ENCODE measurements around the gene RFX1. TPM values are rescaled to one million over a fixed set of nuclear protein-coding genes. Genes with fewer than 3 reads are reported as not detected.
"Not testable (repeated sequence)": the region's sequence is repeated elsewhere in the genome, so short reads cannot be mapped to it uniquely, and the experiment has no call there.

Gene RFX1
- polyA plus RNA-seq, 4 donors, result 3.8 to 16.6 (median 5.5) TPM

- Histone ChIP-seq H3K27ac (ENCODE audit: low read depth in 1 of 3, low read length in 2 of 3) (no peak overlapping the region), H3K9me3 (ENCODE audit: control insufficient read depth in 2 of 2, insufficient read depth in 1 of 2, low read depth in 1 of 2, low read length in 1 of 2) (no peaks in the 10 kb centered on the region), H3K4me1 (ENCODE audit: control insufficient read depth in 3 of 3, insufficient read depth in 2 of 3, low read depth in 1 of 3, low read length in 2 of 3) (peaks cover 0 to 4% (median 0%) of the 10 kb centered on the region in 3 donors), H3K4me3 (ENCODE audit: low read depth in 1 of 3, low read length in 3 of 3) (no peak overlapping the region), H3K27me3 (ENCODE audit: control insufficient read depth in 3 of 3, insufficient read depth in 3 of 3, low read length in 3 of 3) (peaks cover 0 to 4% (median 0%) of the 10 kb centered on the region in 3 donors), H3K36me3 (ENCODE audit: control insufficient read depth in 3 of 3, insufficient read depth in 2 of 3, low read depth in 1 of 3, low read length in 3 of 3) (no peaks in the 10 kb centered on the region)
- 96 to 98% (median 97%) methylated on average over 2 of the region's 2 CpGs for WGBS, 3 donors
- FAIRE-seq, result no peak
- DNase-seq, result no peak
These were observed 27.8 kb upstream of the RFX1 start for GRCh38 chr19:14033946-14034345.

- FAIRE-seq (no peak), DNase-seq (peak; percentile 59 to 84)
- Histone ChIP-seq H3K9me3 (ENCODE audit: control insufficient read depth in 2 of 2, insufficient read depth in 1 of 2, low read depth in 1 of 2, low read length in 1 of 2) (no peaks in the 10 kb centered on the region), H3K27ac (ENCODE audit: low read depth in 1 of 3, low read length in 2 of 3) (peak within 1 kb of the TSS; percentile 18 to 88 (median 78)), H3K4me3 (ENCODE audit: low read depth in 1 of 3, low read length in 3 of 3) (peak within 1 kb of the TSS; percentile 65 to 69 (median 67)), H3K27me3 (ENCODE audit: control insufficient read depth in 3 of 3, insufficient read depth in 3 of 3, low read length in 3 of 3) (peaks cover 0 to 13% (median 0%) of the 10 kb centered on the region in 3 donors), H3K36me3 (ENCODE audit: control insufficient read depth in 3 of 3, insufficient read depth in 2 of 3, low read depth in 1 of 3, low read length in 3 of 3) (no peaks in the 10 kb centered on the region), H3K4me1 (ENCODE audit: control insufficient read depth in 3 of 3, insufficient read depth in 2 of 3, low read depth in 1 of 3, low read length in 2 of 3) (peaks cover 0 to 4% (median 0%) of the 10 kb centered on the region in 3 donors)
- WGBS, 3 donors, result 0 to 1% (median 1%) methylated on average over 46 to 63 of the region's 63 CpGs
These were observed 25.8 kb upstream of the RFX1 start, which contains the start of gene IL27RA for GRCh38 chr19:14031719-14032480. IL27RA (plus strand) TSS chr19:14031762; CDS start chr19:14031873, 111 bp downstream.

- peak overlapping the region; percentile 65 to 69 (median 67) for H3K4me3 ChIP-seq (ENCODE audit: low read depth in 1 of 3, low read length in 3 of 3)
- H3K36me3 ChIP-seq (ENCODE audit: control insufficient read depth in 3 of 3, insufficient read depth in 2 of 3, low read depth in 1 of 3, low read length in 3 of 3), result no peaks in the 10 kb centered on the region
- DNase-seq (no peak), FAIRE-seq (no peak)
- H3K4me1 ChIP-seq (ENCODE audit: control insufficient read depth in 3 of 3, insufficient read depth in 2 of 3, low read depth in 1 of 3, low read length in 2 of 3), result peaks cover 0 to 4% (median 0%) of the 10 kb centered on the region in 3 donors
- H3K27me3 ChIP-seq (ENCODE audit: control insufficient read depth in 3 of 3, insufficient read depth in 3 of 3, low read length in 3 of 3), result peaks cover 0 to 13% (median 0%) of the 10 kb centered on the region in 3 donors
- no peaks in the 10 kb centered on the region for H3K9me3 ChIP-seq (ENCODE audit: control insufficient read depth in 2 of 2, insufficient read depth in 1 of 2, low read depth in 1 of 2, low read length in 1 of 2)
- WGBS, 3 donors, result 21 to 29% (median 21%) methylated on average over 14 to 20 of the region's 20 CpGs
- peak overlapping the region in 1 of 3 donors; percentile 78 for H3K27ac ChIP-seq (ENCODE audit: low read depth in 1 of 3, low read length in 2 of 3)
These were observed 25.0 kb upstream of the RFX1 start for GRCh38 chr19:14030997-14031718.

GRCh38 chr19:14028901-14029300, 22.8 kb upstream of the RFX1 start:
- H3K4me3 ChIP-seq (ENCODE audit: low read depth in 1 of 3, low read length in 3 of 3), result no peak overlapping the region
- H3K9me3 ChIP-seq (ENCODE audit: control insufficient read depth in 2 of 2, insufficient read depth in 1 of 2, low read depth in 1 of 2, low read length in 1 of 2), result no peaks in the 10 kb centered on the region
- no peaks in the 10 kb centered on the region for H3K36me3 ChIP-seq (ENCODE audit: control insufficient read depth in 3 of 3, insufficient read depth in 2 of 3, low read depth in 1 of 3, low read length in 3 of 3)
- peaks cover 0 to 6% (median 0%) of the 10 kb centered on the region in 3 donors for H3K4me1 ChIP-seq (ENCODE audit: control insufficient read depth in 3 of 3, insufficient read depth in 2 of 3, low read depth in 1 of 3, low read length in 2 of 3)
- no peak for FAIRE-seq
- 56 to 71% (median 58%) methylated on average over 4 of the region's 4 CpGs for WGBS, 3 donors
- H3K27me3 ChIP-seq (ENCODE audit: control insufficient read depth in 3 of 3, insufficient read depth in 3 of 3, low read length in 3 of 3), result peaks cover 0 to 13% (median 0%) of the 10 kb centered on the region in 3 donors
- no peak overlapping the region for H3K27ac ChIP-seq (ENCODE audit: low read depth in 1 of 3, low read length in 2 of 3)
- no peak for DNase-seq

- WGBS, 3 donors, result 71 to 77% (median 76%) methylated on average over 24 of the region's 24 CpGs
- Histone ChIP-seq H3K27ac (ENCODE audit: low read depth in 1 of 3, low read length in 2 of 3) (no peak within 1 kb of the TSS), H3K4me3 (ENCODE audit: low read depth in 1 of 3, low read length in 3 of 3) (no peak within 1 kb of the TSS), H3K27me3 (ENCODE audit: control insufficient read depth in 3 of 3, insufficient read depth in 3 of 3, low read length in 3 of 3) (peaks cover 0 to 13% (median 0%) of the 10 kb centered on the region in 3 donors), H3K9me3 (ENCODE audit: control insufficient read depth in 2 of 2, insufficient read depth in 1 of 2, low read depth in 1 of 2, low read length in 1 of 2) (no peaks in the 10 kb centered on the region), H3K4me1 (ENCODE audit: control insufficient read depth in 3 of 3, insufficient read depth in 2 of 3, low read depth in 1 of 3, low read length in 2 of 3) (peaks cover 0 to 10% (median 0%) of the 10 kb centered on the region in 3 donors), H3K36me3 (ENCODE audit: control insufficient read depth in 3 of 3, insufficient read depth in 2 of 3, low read depth in 1 of 3, low read length in 3 of 3) (no peaks in the 10 kb centered on the region)
- DNase-seq (no peak), FAIRE-seq (no peak)
These were observed 21.8 kb upstream of the RFX1 start, which contains the start of gene RLN3 for GRCh38 chr19:14027856-14028450. RLN3 (plus strand) TSS chr19:14028148; CDS start chr19:14028205, 57 bp downstream.

- WGBS, 3 donors, result 90 to 93% (median 91%) methylated on average over 5 of the region's 5 CpGs
- H3K9me3 ChIP-seq (ENCODE audit: control insufficient read depth in 2 of 2, insufficient read depth in 1 of 2, low read depth in 1 of 2, low read length in 1 of 2); H3K27ac ChIP-seq (ENCODE audit: low read depth in 1 of 3, low read length in 2 of 3); H3K4me3 ChIP-seq (ENCODE audit: low read depth in 1 of 3, low read length in 3 of 3); H3K36me3 ChIP-seq (ENCODE audit: control insufficient read depth in 3 of 3, insufficient read depth in 2 of 3, low read depth in 1 of 3, low read length in 3 of 3); FAIRE-seq; DNase-seq; H3K4me1 ChIP-seq (ENCODE audit: control insufficient read depth in 3 of 3, insufficient read depth in 2 of 3, low read depth in 1 of 3, low read length in 2 of 3): not testable (repeated sequence)
- peaks cover 0 to 13% (median 0%) of the 10 kb centered on the region in 3 donors for H3K27me3 ChIP-seq (ENCODE audit: control insufficient read depth in 3 of 3, insufficient read depth in 3 of 3, low read length in 3 of 3)
These were observed 20.6 kb upstream of the RFX1 start for GRCh38 chr19:14026652-14027192.

- Histone ChIP-seq H3K4me1 (ENCODE audit: control insufficient read depth in 3 of 3, insufficient read depth in 2 of 3, low read depth in 1 of 3, low read length in 2 of 3) (peaks cover 0 to 9% (median 0%) of the 10 kb centered on the region in 3 donors), H3K27me3 (ENCODE audit: control insufficient read depth in 3 of 3, insufficient read depth in 3 of 3, low read length in 3 of 3) (peaks cover 0 to 8% (median 0%) of the 10 kb centered on the region in 3 donors), H3K36me3 (ENCODE audit: control insufficient read depth in 3 of 3, insufficient read depth in 2 of 3, low read depth in 1 of 3, low read length in 3 of 3) (no peaks in the 10 kb centered on the region), H3K9me3 (ENCODE audit: control insufficient read depth in 2 of 2, insufficient read depth in 1 of 2, low read depth in 1 of 2, low read length in 1 of 2) (no peaks in the 10 kb centered on the region), H3K4me3 (ENCODE audit: low read depth in 1 of 3, low read length in 3 of 3) (no peak overlapping the region), H3K27ac (ENCODE audit: low read depth in 1 of 3, low read length in 2 of 3) (peak overlapping the region in 1 of 3 donors; percentile 80)
- DNase-seq (peak; percentile 82 to 88), FAIRE-seq (no peak)
- WGBS, 3 donors, result 51 to 56% (median 52%) methylated on average over 9 of the region's 9 CpGs
These were observed 17.5 kb upstream of the RFX1 start for GRCh38 chr19:14023404-14024235.
